GM13977 (cell line): ENCODE results near the gene F10.

Experiments used
- DNase-seq: peaks from one replicate; pipeline ENCODE4 v3.0.0; 2012; ENCODE audit warnings: low spot score
- in situ Hi-C: fragments of 300-500 bp; cut with MboI; formaldehyde crosslinking; loops from one replicate; pipeline ENCODE4 v1.12.0; 2022; ENCODE audit warnings: low sequenced_read_pairs, low pct_unique_long_range_greater_than_20kb, mixed read lengths, inconsistent platforms; ENCODE audit not compliant: unreplicated experiment
- TF ChIP-seq, protein P1 (sequence below): IDR thresholded peaks from 2 replicates; pipeline ENCODE4 v1.5.1; 2012; ENCODE audit warnings: mild to moderate bottlenecking, control low read depth; ENCODE audit not compliant: insufficient read depth; ENCODE audit errors: extremely low read depth, missing control alignments

The F10 gene

DNA sequence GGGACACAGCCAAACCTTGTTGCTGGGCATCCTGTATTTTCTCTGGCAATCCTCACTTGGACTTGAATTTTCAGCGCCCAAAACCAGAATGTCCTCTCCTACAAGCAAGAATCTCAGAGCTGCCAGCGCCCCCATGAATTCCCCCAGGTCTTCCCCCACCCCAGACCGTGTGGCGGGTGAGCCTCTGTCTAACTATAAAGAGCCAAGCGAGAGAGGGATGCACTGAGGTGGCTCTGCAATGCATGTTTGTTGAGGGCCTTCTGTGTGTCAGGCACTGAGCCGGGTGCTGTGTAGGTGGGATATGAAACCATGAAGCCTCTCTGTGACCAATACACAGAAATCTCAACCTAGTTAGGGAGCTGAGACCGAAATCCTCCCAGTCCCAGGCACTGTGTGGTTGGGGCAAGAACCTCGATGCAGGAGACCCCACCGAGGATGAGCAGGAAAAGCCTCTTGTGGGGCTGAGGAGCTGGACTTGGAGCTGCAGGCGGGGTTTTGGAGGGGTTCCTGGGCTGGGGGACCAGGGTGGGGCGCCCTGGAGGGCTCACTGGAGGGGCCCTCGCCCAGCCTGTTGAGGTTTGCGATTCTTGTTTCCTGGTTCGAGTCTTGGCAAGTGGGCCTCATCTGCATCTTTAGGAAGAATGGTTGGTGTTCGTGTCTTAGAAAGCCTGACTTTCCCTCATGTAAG lies 23.5 kb downstream of the F10 start:
- in situ Hi-C loops = no loop called here
- DNase-seq = no peak
- TF ChIP-seq, protein P1, sequence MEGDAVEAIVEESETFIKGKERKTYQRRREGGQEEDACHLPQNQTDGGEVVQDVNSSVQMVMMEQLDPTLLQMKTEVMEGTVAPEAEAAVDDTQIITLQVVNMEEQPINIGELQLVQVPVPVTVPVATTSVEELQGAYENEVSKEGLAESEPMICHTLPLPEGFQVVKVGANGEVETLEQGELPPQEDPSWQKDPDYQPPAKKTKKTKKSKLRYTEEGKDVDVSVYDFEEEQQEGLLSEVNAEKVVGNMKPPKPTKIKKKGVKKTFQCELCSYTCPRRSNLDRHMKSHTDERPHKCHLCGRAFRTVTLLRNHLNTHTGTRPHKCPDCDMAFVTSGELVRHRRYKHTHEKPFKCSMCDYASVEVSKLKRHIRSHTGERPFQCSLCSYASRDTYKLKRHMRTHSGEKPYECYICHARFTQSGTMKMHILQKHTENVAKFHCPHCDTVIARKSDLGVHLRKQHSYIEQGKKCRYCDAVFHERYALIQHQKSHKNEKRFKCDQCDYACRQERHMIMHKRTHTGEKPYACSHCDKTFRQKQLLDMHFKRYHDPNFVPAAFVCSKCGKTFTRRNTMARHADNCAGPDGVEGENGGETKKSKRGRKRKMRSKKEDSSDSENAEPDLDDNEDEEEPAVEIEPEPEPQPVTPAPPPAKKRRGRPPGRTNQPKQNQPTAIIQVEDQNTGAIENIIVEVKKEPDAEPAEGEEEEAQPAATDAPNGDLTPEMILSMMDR = no peak

DNA sequence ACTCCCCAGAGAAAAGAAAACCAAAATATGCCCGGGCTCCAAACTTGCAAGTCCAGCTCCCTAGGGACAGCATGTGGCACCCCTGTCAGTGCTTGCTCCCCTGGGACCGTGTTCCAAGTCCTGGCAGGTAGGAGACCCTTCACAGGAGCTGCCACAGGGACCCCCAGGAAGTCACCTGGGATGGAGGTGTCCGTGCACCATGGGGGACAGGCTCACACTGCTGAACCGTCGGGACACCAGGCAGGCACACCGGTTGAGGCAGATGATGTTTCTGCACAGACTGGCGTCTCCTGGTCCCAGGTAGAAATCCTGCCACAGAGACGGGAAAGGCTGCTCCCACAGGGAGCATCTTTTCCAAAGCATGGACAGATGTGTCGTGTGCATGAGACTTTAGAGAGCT lies 24.2 kb downstream of the F10 start:
- in situ Hi-C loops = no loop called here
- no peak for DNase-seq
- TF ChIP-seq, protein P1 = no peak

DNA sequence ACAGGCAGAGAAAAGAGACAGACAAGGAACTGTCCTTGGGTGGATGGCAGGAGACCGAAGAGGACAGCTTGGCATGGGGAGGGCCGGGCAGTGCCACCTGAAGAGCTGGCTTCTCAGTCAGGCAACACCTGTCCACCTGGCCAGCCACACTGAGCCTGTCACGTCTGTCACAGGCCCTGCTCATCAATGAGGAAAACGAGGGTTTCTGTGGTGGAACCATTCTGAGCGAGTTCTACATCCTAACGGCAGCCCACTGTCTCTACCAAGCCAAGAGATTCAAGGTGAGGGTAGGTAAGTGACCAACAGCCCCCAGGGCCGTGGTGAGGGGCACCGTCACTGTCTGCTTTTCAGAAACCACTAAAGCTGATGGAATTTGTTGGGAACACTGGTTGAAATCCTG lies 24.6 kb downstream of the F10 start:
- TF ChIP-seq, protein P1 = no peak
- DNase-seq = no peak
- in situ Hi-C loops = no loop called here

DNA sequence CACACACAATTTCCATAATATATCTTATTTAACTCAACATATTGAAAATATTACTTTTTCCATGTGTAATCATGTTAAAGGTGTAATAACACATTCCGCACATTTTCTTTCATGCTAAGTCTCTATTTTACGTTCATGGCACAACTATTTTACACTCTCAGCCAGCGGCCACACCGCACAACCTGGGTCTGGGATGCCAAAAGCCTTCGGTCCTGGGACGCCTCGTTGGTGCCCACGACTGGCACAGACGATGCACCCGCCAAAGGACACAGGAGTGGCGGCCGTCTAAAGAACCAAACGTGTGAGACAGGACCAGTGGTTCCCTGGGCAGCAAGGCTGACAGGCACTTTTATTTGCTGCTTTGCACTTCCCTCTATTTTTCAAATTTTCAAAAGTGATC lies 25.8 kb downstream of the F10 start:
- in situ Hi-C loops = no loop called here
- TF ChIP-seq, protein P1 = no peak
- no peak for DNase-seq

DNA sequence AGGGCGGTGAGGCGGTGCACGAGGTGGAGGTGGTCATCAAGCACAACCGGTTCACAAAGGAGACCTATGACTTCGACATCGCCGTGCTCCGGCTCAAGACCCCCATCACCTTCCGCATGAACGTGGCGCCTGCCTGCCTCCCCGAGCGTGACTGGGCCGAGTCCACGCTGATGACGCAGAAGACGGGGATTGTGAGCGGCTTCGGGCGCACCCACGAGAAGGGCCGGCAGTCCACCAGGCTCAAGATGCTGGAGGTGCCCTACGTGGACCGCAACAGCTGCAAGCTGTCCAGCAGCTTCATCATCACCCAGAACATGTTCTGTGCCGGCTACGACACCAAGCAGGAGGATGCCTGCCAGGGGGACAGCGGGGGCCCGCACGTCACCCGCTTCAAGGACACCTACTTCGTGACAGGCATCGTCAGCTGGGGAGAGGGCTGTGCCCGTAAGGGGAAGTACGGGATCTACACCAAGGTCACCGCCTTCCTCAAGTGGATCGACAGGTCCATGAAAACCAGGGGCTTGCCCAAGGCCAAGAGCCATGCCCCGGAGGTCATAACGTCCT lies 26.4 kb downstream of the F10 start:
- in situ Hi-C loops = no loop called here
- DNase-seq = no peak

DNA sequence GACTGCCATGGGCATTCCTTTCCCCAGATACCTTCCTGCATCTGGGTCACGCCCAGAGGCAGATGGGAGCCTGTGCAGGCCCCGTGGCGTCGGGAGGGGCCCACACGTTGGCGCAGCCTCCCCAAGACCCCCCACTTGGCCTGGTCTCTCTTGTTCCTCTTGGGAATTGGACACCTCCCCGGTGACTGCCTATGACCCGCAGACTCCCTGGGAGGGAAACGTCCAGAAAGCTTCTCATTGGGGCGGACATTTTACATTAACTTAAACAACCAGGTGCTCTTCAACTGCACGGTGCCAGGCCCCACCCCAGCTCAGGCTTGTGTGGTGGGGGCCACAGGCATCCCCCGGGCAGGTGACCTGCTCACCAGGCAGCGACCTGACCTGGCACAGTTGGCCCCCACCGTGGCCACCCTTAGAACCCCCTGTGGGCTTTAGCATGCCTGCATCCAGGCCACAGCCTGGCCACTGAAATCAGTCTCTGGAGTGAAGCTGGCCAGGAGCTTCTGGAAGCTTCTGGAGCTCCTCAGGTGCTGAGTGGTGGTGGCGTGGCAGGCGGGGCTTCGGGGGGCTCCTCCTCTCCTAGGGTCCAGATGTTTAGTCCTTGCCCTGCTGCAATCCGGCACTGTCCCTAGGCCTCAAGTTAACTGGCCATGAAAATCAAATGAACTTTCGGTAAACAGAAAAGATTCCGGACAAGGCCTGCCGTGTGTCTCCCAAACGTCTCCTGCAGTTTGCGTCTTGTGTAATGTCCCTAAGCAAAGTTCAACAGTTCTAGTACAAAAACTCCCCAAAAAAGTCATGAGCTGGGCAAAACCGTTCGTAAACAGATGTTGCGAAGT lies 27.3 kb downstream of the F10 start:
- in situ Hi-C loops = no loop called here
- no peak for DNase-seq
- TF ChIP-seq, protein P1 = no peak

More for the DNA sequence above, 26.4 kb downstream of the F10 start:
- TF ChIP-seq, protein P1 = no peak
